NOMO-1 treated with dmso at 0.1 percent for 144 hours (cell line): ENCODE measurements around the gene PTPRM.

Experiments
- DNase-seq: peaks from one replicate; lab custom pipeline; 2025; ENCODE audit not compliant: unreplicated experiment; lab: John Stamatoyannopoulos, UW

The PTPRM gene

GRCh38 chr18:7598167-7599047, 31.3 kb downstream of the PTPRM start:
- DNase-seq, result no peak

- DNase-seq, result no peak
These were observed 32.9 kb downstream of the PTPRM start for GRCh38 chr18:7600036-7600435.

- DNase-seq, result no peak
These were observed 33.6 kb downstream of the PTPRM start for GRCh38 chr18:7600528-7601245.

- no peak for DNase-seq
These were observed 34.1 kb downstream of the PTPRM start for GRCh38 chr18:7601246-7601615.

GRCh38 chr18:7601936-7602335, 34.8 kb downstream of the PTPRM start:
- DNase-seq, result no peak

- DNase-seq, result no peak
These were observed 36.3 kb downstream of the PTPRM start for GRCh38 chr18:7603259-7604000.

- DNase-seq, result no peak
These were observed 37.2 kb downstream of the PTPRM start for GRCh38 chr18:7604361-7604760.

GRCh38 chr18:7605705-7606104, 38.6 kb downstream of the PTPRM start:
- no peak for DNase-seq

- no peak for DNase-seq
These were observed 40.5 kb downstream of the PTPRM start for GRCh38 chr18:7607540-7608173.

- DNase-seq, result no peak
These were observed 41.0 kb downstream of the PTPRM start for GRCh38 chr18:7608174-7608550.

- DNase-seq, result no peak
These were observed 41.7 kb downstream of the PTPRM start for GRCh38 chr18:7608781-7609201.

GRCh38 chr18:7609617-7610016, 42.5 kb downstream of the PTPRM start:
- no peak for DNase-seq

- DNase-seq, result no peak
These were observed 46.9 kb downstream of the PTPRM start for GRCh38 chr18:7614042-7614441.

GRCh38 chr18:7615840-7616239, 48.7 kb downstream of the PTPRM start:
- DNase-seq, result no peak

GRCh38 chr18:7616661-7617060, 49.5 kb downstream of the PTPRM start:
- no peak for DNase-seq

- DNase-seq, result no peak
These were observed 50.8 kb downstream of the PTPRM start for GRCh38 chr18:7617738-7618422.

- DNase-seq, result no peak
These were observed 51.9 kb downstream of the PTPRM start for GRCh38 chr18:7618891-7619442.

- DNase-seq, result no peak
These were observed 52.6 kb downstream of the PTPRM start for GRCh38 chr18:7619676-7620075.

- DNase-seq, result no peak
These were observed 55.6 kb downstream of the PTPRM start for GRCh38 chr18:7622721-7623120.

- no peak for DNase-seq
These were observed 56.6 kb downstream of the PTPRM start for GRCh38 chr18:7623681-7624080.
